K562 (cell line): ENCODE results near the gene TGFB1I1. TPM values are rescaled to one million over a fixed set of nuclear protein-coding genes. Genes with fewer than 3 reads are reported as not detected.
A peak's percentile ranks its signal among the peaks of the same experiment; 100 is the strongest.

Source experiments
- ATAC-seq: fragments of 200-7000 bp; cut with Tn5 transposase; 3 replicates; pipeline ENCODE4 v1.9.1; 2020; ENCODE audit warnings: moderate library complexity
- BruUV-seq: library from RNA; stranded (reverse); fragments of 400-500 nt; replicated peaks from 2 replicates; lab custom pipeline; 2021; lab: Mats Ljungman, UMichigan
- CTCF ChIA-PET: fragments of 300-600 bp; formaldehyde crosslinking; extraction: SDS; loops from one replicate; lab custom pipeline; 2021; ENCODE audit warnings: low intra/inter-chr PET ratio; lab: Yijun Ruan, JAX
- POLR2A ChIA-PET: fragments of 300-600, 350-650 bp; sonication (Branson Sonifier 250); formaldehyde crosslinking; extraction: SDS; loops from one replicate; lab custom pipeline; 2021; ENCODE audit warnings: antibody characterized with exemption, inconsistent platforms; lab: Yijun Ruan, JAX
- DNase-seq, 4 experiments: peaks; one replicate each; pipeline versions ENCODE4 v3.0.0 to v3.0.0-alpha.2; 2011 to 2018; ENCODE audit warnings: low spot score in 3 of 4, mixed read lengths in 3 of 4; ENCODE audit errors: extremely low read depth in 1 of 4
- FAIRE-seq: peaks from 2 replicates; lab custom pipeline; 2011; peaks lifted over from hg19 to GRCh38; lab: Jason Lieb, UNC
- H2AFZ ChIP-seq: 2 replicates; pipeline ENCODE4 v1.6.0; 2011; ENCODE audit warnings: low read depth, low read length, control low read depth, inconsistent platforms
- H3K27ac ChIP-seq: fragments of 200-600 bp; 3 replicates; pipeline ENCODE4 v1.8.0; 2011; ENCODE audit warnings: low read depth, mild to moderate bottlenecking, control low read depth, inconsistent platforms, low read length, moderate library complexity, mixed read lengths; ENCODE audit errors: extremely low read depth
- H3K27me3 ChIP-seq, 2 experiments: fragments of 300-600 bp in 1 of 2; 2 replicates in 1 of 2; 3 replicates in 1 of 2; pipeline versions ENCODE4 v1.6.0 to v1.8.0; 2011; ENCODE audit warnings: inconsistent platforms in 2 of 2, low read length in 2 of 2, mild to moderate bottlenecking in 1 of 2, mixed read lengths in 1 of 2, moderate library complexity in 1 of 2; ENCODE audit not compliant: control insufficient read depth in 2 of 2, insufficient read depth in 2 of 2
- H3K36me3 ChIP-seq: fragments of 300-600 bp; 3 replicates; pipeline ENCODE4 v1.8.0; 2011; ENCODE audit warnings: mild to moderate bottlenecking, low read length, inconsistent platforms; ENCODE audit not compliant: control insufficient read depth, insufficient read depth
- H3K4me1 ChIP-seq, 2 experiments: fragments of 200-600 bp in 1 of 2; replicated peaks in 1 of 2; 2 replicates in 1 of 2; 3 replicates in 1 of 2; pipeline versions ENCODE4 v1.5.1 to v1.8.0; 2011; ENCODE audit warnings: inconsistent platforms in 2 of 2, low read length in 2 of 2, mild to moderate bottlenecking in 1 of 2, mixed read lengths in 1 of 2, moderate library complexity in 1 of 2; ENCODE audit not compliant: control insufficient read depth in 2 of 2, insufficient read depth in 2 of 2
- H3K4me2 ChIP-seq: 2 replicates; pipeline ENCODE4 v1.6.1; 2011; ENCODE audit warnings: low read length, control low read depth, inconsistent platforms, mixed read lengths; ENCODE audit not compliant: insufficient read depth
- H3K4me3 ChIP-seq: fragments of 200-600 bp; sonication (generic), shearing (Covaris generic); 2 replicates; pipeline ENCODE4 v1.5.1; 2016; ENCODE audit warnings: control low read depth, inconsistent platforms
- H3K79me2 ChIP-seq: fragments of 200-600 bp; 3 replicates; pipeline ENCODE4 v1.8.0; 2011; ENCODE audit warnings: low read length, inconsistent platforms; ENCODE audit not compliant: control insufficient read depth, insufficient read depth
- H3K9ac ChIP-seq, 2 experiments: 2 replicates each; pipeline versions ENCODE4 v1.6.0 to v1.6.1; 2011; ENCODE audit warnings: low read depth in 2 of 2, low read length in 2 of 2, control low read depth in 1 of 2, inconsistent platforms in 1 of 2, mild to moderate bottlenecking in 1 of 2, mixed read lengths in 1 of 2; ENCODE audit not compliant: insufficient read depth in 1 of 2
- H3K9me1 ChIP-seq: one replicate; pipeline ENCODE4 v1.6.0; 2011; ENCODE audit warnings: inconsistent platforms, mild to moderate bottlenecking, low read length, moderate library complexity; ENCODE audit not compliant: control insufficient read depth, insufficient read depth
- H3K9me3 ChIP-seq: replicated peaks from 2 replicates; pipeline ENCODE4 v1.5.1; 2011; ENCODE audit warnings: low read depth, low read length, inconsistent platforms; ENCODE audit not compliant: control insufficient read depth, insufficient read depth
- H4K20me1 ChIP-seq: replicated peaks from 2 replicates; pipeline ENCODE4 v1.6.1; 2011; ENCODE audit warnings: low read length, inconsistent platforms, mixed read lengths; ENCODE audit not compliant: control insufficient read depth, insufficient read depth
- ARID2 ChIP-seq: fragments of 450-650 bp; IDR thresholded peaks from 2 replicates; pipeline ENCODE4 v1.6.1; 2017; ENCODE audit warnings: antibody characterized with exemption, mild to moderate bottlenecking
- FOXJ2 ChIP-seq: fragments of 200-800 bp; sonication (Bioruptor generic); IDR thresholded peaks from 2 replicates; pipeline ENCODE4 v1.6.1; 2016; ENCODE audit warnings: missing genetic modification characterization, missing compliant biosample characterization
- JUN ChIP-seq, 2 experiments: sonication (generic) in 1 of 2; formaldehyde crosslinking in 1 of 2; IDR thresholded peaks; 2 replicates each; pipeline versions ENCODE4 v1.6.1 to v1.8.0; 2012 to 2022; ENCODE audit warnings: borderline replicate concordance in 2 of 2, mild to moderate bottlenecking in 2 of 2, improper control_type of control experiment in 1 of 2, low read depth in 1 of 2, low read length in 1 of 2, missing genetic modification reagents in 1 of 2
- NCOA4 ChIP-seq: fragments of 450-650 bp; IDR thresholded peaks from 2 replicates; pipeline ENCODE4 v1.6.1; 2018; ENCODE audit warnings: mild to moderate bottlenecking; ENCODE audit not compliant: partially characterized antibody
- NFIX ChIP-seq: fragments of 250-450 bp; sonication (Bioruptor Pico); IDR thresholded peaks from 2 replicates; pipeline ENCODE4 v1.4.0; 2020; ENCODE audit warnings: low read depth, mild to moderate bottlenecking, moderate library complexity
- PML ChIP-seq: IDR thresholded peaks from 2 replicates; pipeline ENCODE4 v1.6.1; 2012; ENCODE audit warnings: low read length, inconsistent platforms
- PRMT5 ChIP-seq: sonication (generic); formaldehyde crosslinking; IDR thresholded peaks from 2 replicates; pipeline ENCODE4 v1.5.0; 2020; ENCODE audit warnings: missing genetic modification reagents
- SMARCE1 ChIP-seq: fragments of 450-650 bp; IDR thresholded peaks from 2 replicates; pipeline ENCODE4 v1.7.1; 2016; ENCODE audit warnings: mild to moderate bottlenecking
- TAL1 ChIP-seq: fragments of 450-650 bp; IDR thresholded peaks from 2 replicates; pipeline ENCODE4 v1.6.1; 2016; ENCODE audit warnings: mild to moderate bottlenecking
- XRCC5 ChIP-seq: fragments of 200-400 bp; formaldehyde crosslinking; IDR thresholded peaks from 2 replicates; pipeline ENCODE4 v1.6.1; 2017; ENCODE audit warnings: low read depth, mild to moderate bottlenecking, low read length
- ZNF133 ChIP-seq: fragments of 250-450 bp; sonication (Bioruptor Pico); IDR thresholded peaks from 2 replicates; pipeline ENCODE4 v1.4.0; 2020; ENCODE audit warnings: mild to moderate bottlenecking
- ZNF445 ChIP-seq: fragments of 250-450 bp; sonication (Bioruptor Pico); IDR thresholded peaks from 2 replicates; pipeline ENCODE4 v1.4.0; 2020; ENCODE audit warnings: low read depth, mild to moderate bottlenecking, moderate library complexity
- WGBS: fragments of 100-300 bp; shearing (Covaris generic); methylation state at CpG from one replicate; pipeline ENCODE4 v1.1.6; 2016; ENCODE audit warnings: low coverage, mixed read lengths; ENCODE audit not compliant: insufficient coverage; ENCODE audit errors: missing lambda C conversion rate; 5-methylcytosine and 5-hydroxymethylcytosine counted together
- in situ Hi-C: fragments of 300-500 bp; cut with MboI; formaldehyde crosslinking; loops from 4 replicates; pipeline ENCODE4 v1.15.0; 2018; ENCODE audit warnings: inconsistent platforms, mixed read lengths
- intact Hi-C: fragments of 100-400 bp; cut with micrococcal nuclease; formaldehyde crosslinking; loops from 2 replicates; pipeline ENCODE4 v1.14.2; 2022
- polyA plus RNA-seq, 8 experiments: library from polyadenylated mRNA; depleted of rRNA in 4 of 8; stranded (reverse) in 5 of 8; unstranded in 3 of 8; fragments of >200 nt; fragmentation: Nextera tagmentation in 2 of 8; fragmentation: Illumina TruSeq in 1 of 8; extraction: Ambion mirVana in 2 of 8; extraction: Trizol in 1 of 8; gene quantifications; 2 replicates each; pipeline versions ENCODE4 v1.2.1 to v1.2.3, GENCODE V29; 2011 to 2014; ENCODE audit warnings: inconsistent platforms in 1 of 8, missing spikeins in 1 of 8
- total RNA-seq, 7 experiments: library from RNA; depleted of rRNA in 6 of 7; stranded (reverse); fragments of >200 nt in 6 of 7; fragmentation: Illumina TruSeq in 2 of 7; extraction: Trizol in 2 of 7; gene quantifications; 2 replicates each; pipeline versions ENCODE4 v1.2.1 to v1.2.3, GENCODE V29; 2011 to 2021; ENCODE audit warnings: low replicate concordance in 1 of 7

Gene TGFB1I1
- total and polyA plus RNA-seq, 9 of the 15 experiments (the other 6 are each of a cell fraction or from before 2014, with no cell fraction given): 0.04 to 0.91 (median 0.19) TPM

- in situ Hi-C loops: loop anchor here (25.0 kb wide), 1 partner anchor 452 kb away; the partner anchor contains the start of gene HSD3B7
- no peak overlapping the region for H3K4me2 ChIP-seq
Observed at GRCh38 chr16:31439519-31439918, 32.4 kb upstream of the TGFB1I1 start.

More at GRCh38 chr16:31439519-31439918, 32.4 kb upstream of the TGFB1I1 start:
- no peak overlapping the region for H3K9ac ChIP-seq
- no peaks in the 10 kb centered on the region for H4K20me1 ChIP-seq
- ATAC-seq: no peak
- CTCF ChIA-PET: no interaction called here
- no TSS peak for BruUV-seq
- H3K27me3 ChIP-seq: no peaks in the 10 kb centered on the region; a peak in 1 of 5 replicates
- H3K27ac ChIP-seq: no peak overlapping the region
- WGBS: 39% methylated on average over 3 of the region's 3 CpGs
- no peak overlapping the region for H3K4me3 ChIP-seq
- POLR2A ChIA-PET: no interaction called here
- intact Hi-C loops: no loop called here
- H3K4me1 ChIP-seq: peaks cover 3 to 26% of the 10 kb centered on the region in 2 experiments; a peak in 2 of 5 replicates
- TF ChIP-seq PRMT5 (CRISPR knock-in tag) (no peak), XRCC5 (no peak), SMARCE1 (no peak), PML (no peak), ZNF133 (CRISPR knock-in tag) (no peak), ARID2 (no peak), NCOA4 (no peak), JUN (IDR thresholded peaks at IDR 0.05; ENCODE audit: borderline replicate concordance, low read depth, low read length) (no peak), JUN (CRISPR knock-in tag; IDR thresholded peaks at IDR 0.05; ENCODE audit: borderline replicate concordance) (no peak), NFIX (CRISPR knock-in tag) (no peak), TAL1 (no peak), FOXJ2 (no peak), ZNF445 (CRISPR knock-in tag) (no peak)
- TF ChIP-seq, all 486 proteins: peak for 0
- H3K79me2 ChIP-seq: no peaks in the 10 kb centered on the region
- FAIRE-seq (peak; percentile 35), DNase-seq (no peak)
- H3K36me3 ChIP-seq: no peaks in the 10 kb centered on the region
- no peak overlapping the region for H2AFZ ChIP-seq
- no peaks in the 10 kb centered on the region for H3K9me3 ChIP-seq
- H3K9me1 ChIP-seq: no peaks in the 10 kb centered on the region
